ENCODE data around the gene RTKN.
A peak's percentile ranks its signal among the peaks of the same experiment; 100 is the strongest.

RTKN gene

DNA sequence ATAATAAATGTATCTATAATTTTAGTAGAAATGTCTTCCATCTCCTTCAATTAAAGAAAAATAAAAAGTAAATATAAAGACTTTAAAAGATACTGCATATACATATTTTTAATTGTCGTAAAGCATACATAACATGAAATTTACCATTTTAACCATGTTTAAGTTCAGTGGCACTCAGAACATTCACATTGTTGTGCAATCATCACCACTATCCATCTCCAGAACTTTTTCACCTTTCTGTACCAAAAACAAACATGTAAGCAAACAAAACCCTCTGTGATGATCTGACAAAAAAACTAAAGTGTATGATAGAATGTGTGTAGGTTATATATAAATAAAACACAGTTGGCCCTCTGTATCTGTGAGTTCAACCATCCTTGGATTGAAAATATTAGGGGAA, 48.2 kb downstream of the RTKN start:
- no peak for DNase-seq (ENCODE audit: extremely low spot score)
- TF ChIP-seq CTCF (IDR thresholded peaks at IDR 0.05; ENCODE audit: control extremely low read depth, extremely low read depth, low read depth, missing control alignments), result no peak
- POLR2A ChIA-PET, result no interaction called here
- CTCF ChIA-PET, result interaction anchor here (1.6 to 6.1 kb wide), 2 partner anchors 16 to 58 kb away, joined by 6 to 32 read pairs; no protein-coding TSS in a partner anchor

- no peak for DNase-seq (ENCODE audit: extremely low spot score)
- no peak for TF ChIP-seq CTCF (IDR thresholded peaks at IDR 0.05; ENCODE audit: control extremely low read depth, extremely low read depth, low read depth, missing control alignments)
- POLR2A ChIA-PET, result no interaction called here
- CTCF ChIA-PET, result interaction anchor here (0.7 to 6.1 kb wide), 16 partner anchors 9 to 712 kb away, joined by 3 to 57 read pairs (median 6); partner anchors contain the start of genes DCTN1, INO80B and STAMBP
Measured at GRCh38 chr2:74392449-74392743, 49.3 kb downstream of the RTKN start.

- TF ChIP-seq CTCF (IDR thresholded peaks at IDR 0.05; ENCODE audit: control extremely low read depth, extremely low read depth, low read depth, missing control alignments), result peak; percentile 95
- ChIA-PET POLR2A (no interaction called here), CTCF (interaction anchor here (0.5 to 6.1 kb wide), 35 partner anchors 9 to 712 kb away, joined by 3 to 57 read pairs (median 4); partner anchors contain the start of genes DCTN1, INO80B and STAMBP)
- DNase-seq (ENCODE audit: extremely low spot score), result peak; percentile 94
Measured at GRCh38 chr2:74391580-74392448, 49.9 kb downstream of the RTKN start.

DNA sequence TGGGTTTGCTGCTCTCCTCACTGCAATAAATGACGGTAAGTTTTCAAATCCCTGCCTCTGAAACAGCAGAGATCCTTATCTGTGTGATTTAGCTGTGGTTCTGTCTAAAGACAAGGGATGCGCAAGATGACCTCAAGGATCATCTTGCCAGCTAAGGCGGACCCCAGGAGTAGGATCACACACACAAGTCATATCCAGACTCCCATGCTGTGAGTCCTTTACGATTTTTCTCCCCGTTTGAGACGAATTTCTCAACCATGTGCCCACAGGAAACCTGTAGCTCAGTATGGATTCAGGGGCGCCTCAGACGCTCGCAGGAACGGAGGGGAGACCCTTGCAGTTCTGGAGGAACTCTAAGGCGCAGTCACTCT, 50.5 kb downstream of the RTKN start:
- ChIA-PET CTCF (interaction anchor here (0.5 to 6.1 kb wide), 32 partner anchors 9 to 711 kb away, joined by 3 to 57 read pairs (median 4); partner anchors contain the start of genes DCTN1, INO80B and STAMBP), POLR2A (no interaction called here)
- no peak for TF ChIP-seq CTCF (IDR thresholded peaks at IDR 0.05; ENCODE audit: control extremely low read depth, extremely low read depth, low read depth, missing control alignments)
- DNase-seq (ENCODE audit: extremely low spot score), result no peak

DNA sequence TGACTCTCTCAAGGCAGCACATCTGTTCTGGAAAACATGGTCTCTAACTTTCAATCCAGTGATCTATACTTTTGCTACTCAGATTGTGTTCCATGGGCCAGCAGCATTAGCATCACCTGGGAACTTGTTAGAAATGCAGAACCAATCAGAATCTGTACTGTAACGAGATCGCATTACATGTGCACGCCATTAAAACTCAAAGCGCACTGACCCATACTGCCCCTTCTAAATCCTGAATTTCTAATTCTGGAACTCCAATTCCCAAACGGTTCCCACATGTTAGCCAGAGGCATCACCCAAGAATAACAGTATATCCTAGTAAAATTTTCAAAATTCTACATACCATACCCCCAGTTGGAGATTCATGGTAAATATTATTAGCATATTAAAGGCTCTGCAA, 51.1 kb downstream of the RTKN start:
- ChIA-PET CTCF (interaction anchor here (0.9 to 6.1 kb wide), 21 partner anchors 8 to 567 kb away, joined by 3 to 57 read pairs (median 5); partner anchors contain the start of genes DCTN1, INO80B and STAMBP), POLR2A (interaction anchor here (0.5 kb wide), 1 partner anchor 278 kb away, joined by 7 read pairs; no protein-coding TSS in a partner anchor)
- TF ChIP-seq CTCF (IDR thresholded peaks at IDR 0.05; ENCODE audit: control extremely low read depth, extremely low read depth, low read depth, missing control alignments), result no peak
- no peak for DNase-seq (ENCODE audit: extremely low spot score)

DNA sequence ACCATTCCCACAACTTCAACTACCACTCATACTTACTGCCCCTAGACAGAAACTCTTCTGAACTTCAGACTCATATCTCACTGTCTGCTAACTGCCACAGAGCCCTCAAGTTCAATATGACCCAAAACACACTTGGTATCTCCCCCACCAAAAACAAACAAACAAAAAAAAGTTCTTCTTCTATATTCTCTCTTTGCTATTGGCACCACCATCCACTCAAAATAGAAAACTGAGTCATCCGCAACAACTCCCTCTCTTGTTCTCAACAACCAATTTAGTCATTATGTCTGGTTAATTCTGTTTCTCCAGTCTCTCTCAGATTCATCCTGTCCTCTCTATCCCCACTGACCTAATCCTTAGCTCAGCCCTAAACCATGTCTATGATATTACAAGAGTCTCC, 54.4 kb downstream of the RTKN start:
- CTCF ChIA-PET, result interaction anchor here (0.9 to 2.3 kb wide), 2 partner anchors 22 to 52 kb away, joined by 3 to 11 read pairs; no protein-coding TSS in a partner anchor
- POLR2A ChIA-PET, result no interaction called here

More for the DNA sequence above, 54.4 kb downstream of the RTKN start:
- no peak for TF ChIP-seq CTCF (IDR thresholded peaks at IDR 0.05; ENCODE audit: control extremely low read depth, extremely low read depth, low read depth, missing control alignments)
- DNase-seq (ENCODE audit: extremely low spot score), result no peak

All from GM10248 (cell line).